B cell (primary cell): ENCODE results near the gene RBM17. TPM values are rescaled to one million over a fixed set of nuclear protein-coding genes. Genes with fewer than 3 reads are reported as not detected.

Source experiments
- ATAC-seq: fragments of 200-7000 bp; cut with Tn5 transposase; one replicate; pipeline ENCODE4 v1.10.0; 2021; ENCODE audit warnings: low read depth, mild to moderate bottlenecking, moderate number of reproducible peaks, moderate library complexity
- CTCF ChIA-PET: fragments of 350-600 bp; sonication (Branson Sonifier 250); formaldehyde crosslinking; loops from one replicate; lab custom pipeline; 2021; ENCODE audit warnings: antibody characterized with exemption, inconsistent platforms; lab: Charles Lee
- POLR2A ChIA-PET: fragments of 350-600 bp; sonication (Branson Sonifier 250); formaldehyde crosslinking; loops from one replicate; lab custom pipeline; 2021; ENCODE audit warnings: antibody characterized with exemption; lab: Charles Lee
- DNase-seq: peaks from one replicate; pipeline ENCODE4 v3.0.0; 2013
- H2AFZ ChIP-seq: 2 replicates; pipeline ENCODE4 v1.6.1; 2012; ENCODE audit warnings: mild to moderate bottlenecking, low read depth, low read length; ENCODE audit not compliant: insufficient read depth, poor library complexity, severe bottlenecking
- H3K27ac ChIP-seq, 2 donors: 1 replicate in 1 of 2; 2 replicates in 1 of 2; pipeline ENCODE4 v1.5.1; 2012 to 2013; ENCODE audit warnings: low read length in 2 of 2, mild to moderate bottlenecking in 2 of 2, moderate library complexity in 1 of 2
- H3K27me3 ChIP-seq, 4 experiments: fragments of 200-600 bp in 1 of 4; sonication (generic) in 1 of 4; replicated peaks in 1 of 4; 1 replicate in 2 of 4; 2 replicates in 2 of 4; pipeline versions ENCODE4 v1.6.1 to v1.7.0; 2013 to 2016; ENCODE audit warnings: low read length in 3 of 4, mild to moderate bottlenecking in 2 of 4, mixed read lengths in 1 of 4, moderate library complexity in 1 of 4; ENCODE audit not compliant: insufficient read depth in 4 of 4, control insufficient read depth in 3 of 4; ENCODE audit errors: control extremely low read depth in 1 of 4
- H3K36me3 ChIP-seq, 2 experiments: replicated peaks in 1 of 2; 1 replicate in 1 of 2; 2 replicates in 1 of 2; pipeline versions ENCODE4 v1.6.1 to v1.7.1; 2013; ENCODE audit warnings: low read length in 1 of 2; ENCODE audit not compliant: insufficient read depth in 2 of 2, control insufficient read depth in 1 of 2; ENCODE audit errors: control extremely low read depth in 1 of 2, extremely low read depth in 1 of 2
- H3K4me1 ChIP-seq, 2 donors: fragments of 200-600 bp in 1 of 2; sonication (generic) in 1 of 2; 1 replicate in 1 of 2; 2 replicates in 1 of 2; pipeline versions ENCODE4 v1.5.1 to v1.6.1; 2013 to 2017; ENCODE audit warnings: low read length in 2 of 2; ENCODE audit not compliant: control insufficient read depth in 2 of 2, insufficient read depth in 2 of 2
- H3K4me2 ChIP-seq: replicated peaks from 2 replicates; pipeline ENCODE3; 2012; ENCODE audit warnings: mild to moderate bottlenecking, low read depth, low read length; ENCODE audit not compliant: poor library complexity, severe bottlenecking
- H3K4me3 ChIP-seq, 5 experiments: fragments of 200-600 bp in 1 of 5; sonication (generic) in 1 of 5; 1 replicate in 3 of 5; 2 replicates in 2 of 5; pipeline versions ENCODE4 v1.5.1 to v1.7.0; 2011 to 2016; ENCODE audit warnings: low read length in 4 of 5, mild to moderate bottlenecking in 4 of 5, low read depth in 2 of 5, control low read depth in 1 of 5, moderate library complexity in 1 of 5; ENCODE audit not compliant: insufficient read depth in 1 of 5; ENCODE audit errors: control extremely low read depth in 1 of 5, extremely low read depth in 1 of 5
- H3K79me2 ChIP-seq: fragments of 200-600 bp; sonication (generic); one replicate; pipeline ENCODE4 v1.6.0; 2016; ENCODE audit warnings: low read length; ENCODE audit not compliant: control insufficient read depth, insufficient read depth
- H3K9ac ChIP-seq: fragments of 200-600 bp; sonication (generic); 2 replicates; pipeline ENCODE4 v1.6.1; 2017; ENCODE audit warnings: mild to moderate bottlenecking, low read length, moderate library complexity
- H3K9me3 ChIP-seq, 3 donors: one replicate each; pipeline versions ENCODE4 v1.6.1 to v1.7.1; 2013; ENCODE audit warnings: low read length in 2 of 3; ENCODE audit not compliant: control insufficient read depth in 2 of 3, insufficient read depth in 1 of 3; ENCODE audit errors: control extremely low read depth in 1 of 3
- H4K20me1 ChIP-seq: 2 replicates; pipeline ENCODE4 v1.6.0; 2012; ENCODE audit warnings: mild to moderate bottlenecking, low read length; ENCODE audit not compliant: insufficient read depth, control insufficient read depth, poor library complexity, severe bottlenecking
- H3K27ac Mint-ChIP-seq: one replicate; pipeline ENCODE4 v1.8.0; 2021; ENCODE audit warnings: mixed read lengths
- H3K27me3 Mint-ChIP-seq: one replicate; pipeline ENCODE4 v1.8.0; 2021; ENCODE audit warnings: mixed read lengths
- H3K4me1 Mint-ChIP-seq: one replicate; pipeline ENCODE4 v1.8.0; 2021; ENCODE audit warnings: mixed read lengths
- H3K4me3 Mint-ChIP-seq: one replicate; pipeline ENCODE4 v1.8.0; 2021; ENCODE audit warnings: mixed read lengths
- H3K9me3 Mint-ChIP-seq: one replicate; pipeline ENCODE4 v1.8.0; 2022; ENCODE audit warnings: mixed read lengths; ENCODE audit not compliant: insufficient read depth
- CTCF ChIP-seq: fragments of 200-600 bp; IDR thresholded peaks from one replicate; pipeline ENCODE4 v1.8.0; 2022; ENCODE audit warnings: antibody characterized with exemption, mild to moderate bottlenecking
- EZH2 ChIP-seq: IDR thresholded peaks from 2 replicates; pipeline ENCODE4 v1.6.1; 2012; ENCODE audit warnings: borderline replicate concordance, low read depth, mild to moderate bottlenecking, moderate library complexity, low read length; ENCODE audit not compliant: insufficient read depth, poor library complexity, severe bottlenecking
- WGBS: methylation state at CpG from one replicate; pipeline ENCODE4 v1.1.5; 2013; ENCODE audit warnings: missing lambda C conversion rate; ENCODE audit not compliant: insufficient coverage; 5-methylcytosine and 5-hydroxymethylcytosine counted together
- intact Hi-C: fragments of 100-400 bp; cut with micrococcal nuclease; formaldehyde crosslinking; loops from one replicate; pipeline ENCODE4 v1.10.0; 2022
- polyA plus RNA-seq: library from polyadenylated mRNA; depleted of rRNA; stranded (reverse); fragments of >200 nt; gene quantifications from 2 replicates; pipeline ENCODE4 v1.2.3, GENCODE V29; 2012
- total RNA-seq, 2 donors: library from RNA; stranded (reverse); fragments of 120-200 nt in 1 of 2; gene quantifications; 1 replicate in 1 of 2; 2 replicates in 1 of 2; pipeline versions ENCODE4 v1.2.3 to v1.2.4, GENCODE V29; 2013 to 2022

The RBM17 gene
- total and polyA plus RNA-seq, 2 donors (not counting 1 experiment from before 2014, with no cell fraction given) = 34.7 to 168 TPM

GRCh38 chr10:6146013-6146785, 57.4 kb downstream of the RBM17 start:
- H3K9me3 Mint-ChIP-seq = no peaks in the 10 kb centered on the region
- TF ChIP-seq CTCF (no peak), EZH2 (no peak)
- ChIA-PET CTCF (interaction anchor here (1.1 to 2.7 kb wide), 4 partner anchors 36 to 256 kb away, joined by 3 to 10 read pairs (median 4); partner anchors contain the start of gene PFKFB3), POLR2A (interaction anchor here (0.5 to 0.7 kb wide), 2 partner anchors 17 to 170 kb away, joined by 3 to 4 read pairs; no protein-coding TSS in a partner anchor)
- peaks cover 25 to 47% of the 10 kb centered on the region in 2 donors for H3K4me1 ChIP-seq
- no peak for DNase-seq
- peak overlapping the region; percentile 94 for H2AFZ ChIP-seq
- H3K4me3 Mint-ChIP-seq = peak overlapping the region; percentile 79
- H3K9ac ChIP-seq = peak overlapping the region; percentile 87
- H3K9me3 ChIP-seq = no peaks in the 10 kb centered on the region
- peaks cover 27% of the 10 kb centered on the region for H3K79me2 ChIP-seq
- H3K36me3 ChIP-seq = no peaks in the 10 kb centered on the region
- peak overlapping the region in 4 of 5 experiments; percentile 73 to 93 (median 74) for H3K4me3 ChIP-seq
- H3K4me2 ChIP-seq = peak overlapping the region; percentile 100
- H3K27me3 Mint-ChIP-seq = no peaks in the 10 kb centered on the region
- 77% methylated on average over 13 of the region's 22 CpGs for WGBS
- H3K27ac ChIP-seq = no peak overlapping the region
- H3K27ac Mint-ChIP-seq = peak overlapping the region; percentile 37
- H4K20me1 ChIP-seq = peaks cover 12% of the 10 kb centered on the region
- ATAC-seq = no peak
- H3K4me1 Mint-ChIP-seq = peaks cover 62% of the 10 kb centered on the region
- intact Hi-C loops = no loop called here
- peaks cover 0 to 5% (median 0%) of the 10 kb centered on the region in 4 experiments for H3K27me3 ChIP-seq

GRCh38 chr10:6146921-6147320, 58.1 kb downstream of the RBM17 start:
- Histone ChIP-seq H3K79me2 (peaks cover 33% of the 10 kb centered on the region), H3K36me3 (no peaks in the 10 kb centered on the region), H4K20me1 (peaks cover 12% of the 10 kb centered on the region), H3K9me3 (no peaks in the 10 kb centered on the region), H2AFZ (no peak overlapping the region), H3K9ac (no peak overlapping the region), H3K4me3 (no peak overlapping the region), H3K27ac (no peak overlapping the region), H3K4me2 (no peak overlapping the region), H3K4me1 (peaks cover 30 to 47% of the 10 kb centered on the region in 2 donors), H3K27me3 (no peaks in the 10 kb centered on the region)
- no peak for TF ChIP-seq CTCF
- TF ChIP-seq EZH2 = no peak
- Mint-ChIP-seq H3K4me1 (peaks cover 62% of the 10 kb centered on the region), H3K27me3 (no peaks in the 10 kb centered on the region), H3K27ac (no peak overlapping the region), H3K9me3 (no peaks in the 10 kb centered on the region), H3K4me3 (peak overlapping the region; percentile 79)
- ChIA-PET CTCF (interaction anchor here (1.1 to 2.7 kb wide), 3 partner anchors 36 to 255 kb away, joined by 3 to 10 read pairs (median 4); no protein-coding TSS in a partner anchor), POLR2A (no interaction called here)
- intact Hi-C loops = no loop called here
- WGBS = 96% methylated on average over 11 of the region's 11 CpGs
- DNase-seq (no peak), ATAC-seq (no peak)
